HG03457 (cell line): ENCODE results near the gene MLLT1.

ENCODE experiments used
- ATAC-seq: cut with Tn5 transposase; IDR thresholded peaks from one replicate; pipeline ENCODE4 v1.9.1; 2021; ENCODE audit warnings: moderate number of reproducible peaks; ENCODE audit not compliant: unreplicated experiment

The MLLT1 gene

DNA sequence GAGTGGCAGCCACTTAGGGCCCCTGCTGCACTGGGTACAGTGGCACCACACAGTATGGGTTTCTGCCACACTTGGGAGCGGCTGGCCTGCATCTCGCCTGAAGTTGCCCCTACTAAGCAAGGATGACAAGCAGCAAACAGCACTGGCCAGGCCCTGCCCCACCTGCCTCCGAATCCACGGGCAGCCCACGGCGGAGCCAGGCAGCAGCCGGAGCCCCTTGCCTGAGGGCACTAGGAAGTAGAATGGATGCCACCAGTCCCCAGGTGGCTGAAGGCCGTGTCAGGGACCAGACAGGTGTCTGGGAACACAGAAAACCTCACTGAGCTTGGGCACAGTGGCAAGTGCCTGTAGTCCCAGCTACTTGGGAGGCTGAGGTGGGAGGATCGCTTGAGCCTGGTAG lies 19.4 kb downstream of the MLLT1 start:
- ATAC-seq = no peak

GRCh38 chr19:6259312-6259861 lies 20.4 kb downstream of the MLLT1 start:
- no peak for ATAC-seq

GRCh38 chr19:6258812-6259311 lies 20.9 kb downstream of the MLLT1 start:
- ATAC-seq = no peak

DNA sequence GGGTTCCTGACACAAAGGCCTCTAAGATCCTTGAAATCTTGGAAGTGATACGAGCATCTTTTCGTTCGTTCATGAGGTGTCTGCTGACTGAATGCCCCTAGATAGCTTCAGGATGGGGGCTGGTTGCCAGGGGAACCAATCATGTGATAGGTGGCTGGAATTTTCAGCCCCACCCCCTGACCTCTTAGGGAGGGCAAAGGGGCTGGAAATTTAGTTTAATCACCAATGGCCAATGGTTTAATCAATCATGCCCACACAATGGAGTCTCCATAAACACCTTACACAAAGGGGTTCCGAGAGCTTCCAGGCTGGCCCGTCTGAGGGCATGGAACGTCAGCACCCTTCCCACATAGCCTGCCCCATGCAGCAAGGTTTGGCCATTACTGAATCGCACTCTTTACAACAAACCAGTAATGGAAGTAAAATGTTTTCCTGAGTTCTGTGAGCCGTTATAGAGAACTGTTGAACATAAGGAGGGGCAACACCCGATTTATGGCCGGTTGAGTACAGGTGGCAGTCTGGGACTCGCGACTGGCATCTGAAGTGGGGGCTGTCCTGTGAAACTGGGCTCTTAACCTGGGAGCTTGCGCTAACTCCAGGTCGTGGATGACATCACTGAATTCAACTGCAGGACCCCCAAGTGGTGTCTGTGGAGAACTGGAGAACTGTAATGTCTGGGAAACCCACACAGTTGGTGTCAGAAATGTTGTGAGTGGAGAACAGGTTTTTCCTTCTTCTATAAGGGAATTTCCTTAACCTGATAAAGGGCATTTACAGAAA lies 25.6 kb downstream of the MLLT1 start:
- no peak for ATAC-seq

GRCh38 chr19:6252066-6252465 lies 27.7 kb downstream of the MLLT1 start:
- ATAC-seq = no peak

- ATAC-seq = no peak
Observed at GRCh38 chr19:6250909-6251308, 28.9 kb downstream of the MLLT1 start.

DNA sequence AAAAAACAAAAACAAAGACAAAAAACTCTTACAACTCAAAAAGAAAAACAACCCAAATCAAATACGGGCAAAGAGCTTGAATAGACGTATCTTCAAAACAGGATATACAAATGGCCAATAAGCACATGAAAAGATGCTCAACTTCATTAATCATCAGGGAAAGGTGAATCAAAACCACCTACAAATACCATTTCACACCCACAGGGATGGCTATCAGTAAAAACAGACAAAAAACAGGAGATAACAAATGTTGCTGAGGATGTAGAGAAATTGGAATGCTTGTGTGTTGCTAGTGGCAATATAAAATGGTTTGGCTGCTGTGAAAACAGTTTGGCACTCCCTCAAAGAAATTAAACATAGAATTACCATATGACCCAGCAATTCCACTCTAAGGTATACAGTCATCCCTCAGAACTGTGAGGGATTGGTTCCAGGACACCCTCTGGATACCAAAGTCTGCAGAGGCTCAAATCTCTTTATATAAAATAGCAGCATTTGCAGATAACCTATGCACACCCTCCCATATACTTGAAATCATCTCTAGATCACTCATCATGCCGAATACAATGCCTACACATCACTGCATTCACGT lies 29.7 kb downstream of the MLLT1 start:
- no peak for ATAC-seq

DNA sequence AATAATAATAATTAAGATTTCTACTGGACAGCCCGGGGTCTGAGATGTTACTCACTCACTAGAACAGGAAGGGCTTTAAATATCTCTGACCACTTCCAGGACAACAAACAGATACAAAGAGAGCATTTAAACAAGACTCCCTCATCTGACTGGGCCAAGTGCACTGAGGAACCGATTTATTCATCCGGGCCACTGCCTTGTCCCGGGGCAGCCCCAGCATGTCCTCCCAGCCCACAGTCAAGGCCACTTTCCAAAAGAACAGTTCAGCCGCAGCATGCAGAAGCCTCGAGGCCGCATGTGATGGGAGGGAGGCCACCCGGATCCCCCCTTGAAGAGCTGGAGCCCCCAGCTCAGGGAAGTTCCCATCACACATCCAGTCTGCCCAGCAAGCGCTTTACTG lies 30.5 kb downstream of the MLLT1 start:
- no peak for ATAC-seq

- no peak for ATAC-seq
Observed at GRCh38 chr19:6248844-6249243, 30.9 kb downstream of the MLLT1 start.

- ATAC-seq = no peak
Observed at GRCh38 chr19:6248341-6248740, 31.4 kb downstream of the MLLT1 start.

DNA sequence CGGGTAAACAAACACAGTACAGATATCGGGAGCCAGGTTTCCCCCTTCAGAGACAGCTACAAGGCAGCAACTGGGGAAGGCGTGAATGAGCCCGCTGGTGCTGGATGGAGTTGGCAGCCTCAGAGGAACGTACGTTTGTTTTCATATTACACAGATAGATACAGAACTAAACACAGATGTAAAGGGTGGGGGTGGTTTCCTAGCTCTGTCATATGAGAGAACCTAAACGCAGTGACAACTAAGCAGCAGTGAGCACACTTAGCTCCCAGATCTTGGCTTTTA lies 32.8 kb downstream of the MLLT1 start:
- no peak for ATAC-seq

- no peak for ATAC-seq
Observed at GRCh38 chr19:6246174-6247006, 33.4 kb downstream of the MLLT1 start.

GRCh38 chr19:6242677-6243076 lies 37.1 kb downstream of the MLLT1 start:
- ATAC-seq = no peak

DNA sequence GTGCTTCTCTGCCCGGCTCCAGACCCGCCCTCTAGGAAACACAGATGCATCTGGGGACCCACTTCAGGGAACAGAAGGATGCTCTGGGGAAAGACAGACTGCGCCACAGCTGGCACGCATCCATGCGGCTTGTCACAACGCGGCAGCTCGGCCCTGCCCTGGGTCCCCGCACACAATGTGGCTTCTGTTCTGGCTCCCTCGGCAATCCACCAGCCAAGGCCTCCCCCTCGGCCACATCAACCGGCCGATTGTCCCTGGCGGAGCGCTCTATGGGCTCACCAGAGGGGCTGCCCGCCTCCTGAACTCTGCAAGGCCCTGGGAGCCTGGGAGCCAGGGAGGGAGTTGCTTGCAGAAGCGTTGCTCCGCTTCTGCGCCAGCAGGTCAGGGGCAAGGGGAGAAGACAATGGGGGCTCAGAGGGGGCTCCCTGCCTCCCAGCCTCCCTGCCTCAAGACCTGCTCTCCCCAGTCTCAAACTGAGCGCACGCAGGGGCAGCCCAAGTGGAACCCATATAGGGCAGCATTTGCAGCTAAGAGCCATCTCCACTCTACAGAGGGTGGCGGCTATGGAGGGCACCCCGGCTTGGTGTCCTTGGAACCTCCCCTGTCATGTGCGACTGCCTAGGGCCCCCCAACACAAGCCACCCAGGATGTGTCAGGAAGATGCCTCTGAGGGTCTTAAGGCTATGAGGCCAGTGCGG lies 37.9 kb downstream of the MLLT1 start:
- ATAC-seq = no peak

DNA sequence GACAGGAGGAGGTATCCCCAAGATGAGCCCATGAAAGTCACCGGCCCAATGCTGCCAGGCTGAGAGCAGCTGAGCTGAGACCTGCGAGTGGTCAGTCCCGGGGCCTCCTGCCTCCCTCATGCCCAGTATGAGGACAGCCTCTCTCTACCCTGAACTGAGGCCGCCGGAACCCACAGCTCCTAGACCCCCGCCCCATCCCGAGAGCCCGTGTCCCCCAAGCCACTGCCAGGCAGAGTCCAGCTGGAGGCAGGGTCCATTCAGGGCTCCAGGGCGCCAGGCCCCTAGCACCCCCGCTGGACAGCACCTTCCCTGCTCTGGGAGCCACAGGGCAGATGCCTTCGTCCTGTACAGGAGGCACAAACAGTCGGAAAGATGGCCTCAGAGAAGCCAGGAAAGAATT lies 38.7 kb downstream of the MLLT1 start:
- ATAC-seq = no peak

GRCh38 chr19:6239871-6240676 lies 39.7 kb downstream of the MLLT1 start:
- ATAC-seq = no peak

- no peak for ATAC-seq
Observed at GRCh38 chr19:6239401-6239844, 40.4 kb downstream of the MLLT1 start.

DNA sequence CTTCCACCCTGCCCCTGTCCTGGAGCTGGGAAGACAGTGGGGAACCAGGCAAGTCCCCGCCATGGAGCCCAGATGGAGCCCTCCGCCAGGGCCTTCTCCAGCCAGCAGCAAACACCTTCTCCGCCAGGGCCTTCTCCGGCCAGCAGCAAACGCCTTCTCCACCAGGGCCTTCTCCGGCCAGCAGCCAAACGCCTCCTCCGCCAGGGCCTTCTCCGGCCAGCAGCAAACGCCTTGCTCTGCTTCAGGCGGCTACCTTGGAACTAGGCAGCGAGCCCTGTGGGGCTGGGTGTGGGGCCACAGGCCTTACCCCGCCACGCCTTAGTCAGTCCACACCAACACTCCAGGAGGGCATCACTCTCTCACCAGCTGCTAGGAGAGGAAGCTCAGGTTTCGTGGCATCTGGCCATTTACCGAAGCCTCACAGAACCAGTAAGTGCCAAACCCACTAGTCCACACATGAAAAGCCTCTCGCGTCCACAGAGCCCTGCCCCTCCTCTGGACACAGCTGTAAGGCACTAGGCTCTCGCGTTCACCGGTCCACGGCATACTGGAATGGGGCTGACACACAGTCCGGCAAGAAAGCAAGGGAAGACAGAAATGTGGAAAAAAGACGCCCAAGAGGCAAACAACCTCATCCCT lies 41.0 kb downstream of the MLLT1 start:
- no peak for ATAC-seq

DNA sequence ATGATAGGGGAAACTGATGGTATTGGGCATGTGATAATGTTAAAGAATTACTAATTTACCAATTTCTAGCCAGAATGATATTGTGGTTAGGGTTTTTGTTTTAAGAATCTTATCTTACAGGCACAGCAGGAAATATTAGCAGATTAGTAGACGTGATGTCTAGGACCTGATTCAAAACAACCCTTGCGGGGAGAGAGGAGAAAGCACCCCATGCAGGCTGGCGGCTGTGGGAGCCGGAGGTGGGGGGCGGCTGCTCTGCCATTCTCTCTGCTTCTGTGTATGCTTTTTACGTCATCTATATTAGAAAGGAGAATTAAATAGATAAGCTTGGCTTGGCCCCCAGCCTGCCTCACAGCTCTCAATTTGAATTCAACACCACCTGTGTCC lies 41.5 kb downstream of the MLLT1 start:
- no peak for ATAC-seq
